Mucosa of gallbladder (tissue), 1 donor: ENCODE results near the gene TMEM14B. TPM values are rescaled to one million over a fixed set of nuclear protein-coding genes. Genes with fewer than 3 reads are reported as not detected.
A peak's percentile ranks its signal among the peaks of the same experiment; 100 is the strongest.
"Not testable (repeated sequence)": the region's sequence is repeated elsewhere in the genome, so short reads cannot be mapped to it uniquely, and the experiment has no call there.

Experiments
- DNase-seq: peaks from one replicate; pipeline ENCODE4 v3.0.0-alpha.2; 2020; ENCODE audit warnings: low spot score
- total RNA-seq: library from RNA; stranded (reverse); gene quantifications from one replicate; pipeline ENCODE4 v1.2.1, GENCODE V29; 2021
- donor health status: DM: no; HTN: no; CAD: no.

Gene TMEM14B
- total RNA-seq, result 72.5 TPM

DNA sequence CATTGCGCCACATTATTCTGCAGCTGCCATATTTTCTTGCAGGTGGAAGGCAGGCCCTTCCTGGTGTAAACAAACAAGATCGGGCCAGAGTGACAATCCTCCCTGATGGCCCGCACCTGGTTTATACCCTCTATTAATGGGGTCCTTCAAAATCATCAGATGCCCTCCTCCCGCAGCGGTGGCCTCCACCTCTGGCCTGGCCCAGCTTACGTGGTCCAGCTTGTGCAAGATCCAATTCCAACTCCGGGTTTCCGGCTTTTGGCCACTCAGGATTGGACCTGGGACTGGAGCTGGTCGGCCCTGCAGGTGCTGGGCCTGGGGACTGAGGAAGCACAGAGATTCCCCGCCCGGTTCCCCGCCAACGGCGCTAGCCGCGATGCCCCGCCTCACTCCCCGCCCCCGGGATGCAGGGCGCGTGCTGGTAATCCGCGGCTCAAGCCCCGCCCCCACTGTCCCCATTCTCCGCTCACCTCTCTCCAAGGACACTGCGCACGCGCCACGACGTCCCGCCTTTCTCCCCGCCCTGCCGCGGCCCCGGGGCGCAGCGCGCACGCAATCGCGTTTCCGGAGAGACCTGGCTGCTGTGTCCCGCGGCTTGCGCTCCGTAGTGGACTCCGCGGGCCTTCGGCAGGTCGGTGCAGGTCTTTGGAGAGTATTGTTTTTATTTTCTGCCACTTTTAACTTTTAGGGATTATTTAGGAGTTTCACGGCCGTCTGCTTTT lies at the start of gene TMEM14B:
Gene TMEM14B, plus strand, starts transcription at position 555 of the 722 bp plus-strand sequence. CDS start 1,441 bp downstream, outside the sequence.
- peak; percentile 100 for DNase-seq

DNA sequence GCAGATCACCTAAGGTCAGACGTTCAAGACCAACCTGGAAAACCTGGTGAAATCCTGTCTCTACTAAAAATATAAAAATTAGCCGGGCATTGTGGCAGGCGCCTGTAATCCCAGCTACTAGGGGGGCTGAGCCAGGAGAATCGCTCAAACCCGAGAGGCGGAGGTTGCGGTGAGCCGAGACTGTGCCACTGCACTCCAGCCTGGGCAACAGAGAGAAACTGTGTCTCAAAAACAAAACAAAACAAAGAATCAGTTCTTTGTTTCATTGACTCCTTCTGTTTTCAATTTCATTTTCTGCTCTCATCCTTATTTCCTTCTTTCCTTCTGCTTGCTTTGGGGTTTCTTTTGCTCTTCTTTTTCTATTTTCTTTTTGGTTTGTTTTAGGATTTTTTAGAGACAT lies 33.6 kb upstream of the TMEM14B start:
- no peak for DNase-seq

DNA sequence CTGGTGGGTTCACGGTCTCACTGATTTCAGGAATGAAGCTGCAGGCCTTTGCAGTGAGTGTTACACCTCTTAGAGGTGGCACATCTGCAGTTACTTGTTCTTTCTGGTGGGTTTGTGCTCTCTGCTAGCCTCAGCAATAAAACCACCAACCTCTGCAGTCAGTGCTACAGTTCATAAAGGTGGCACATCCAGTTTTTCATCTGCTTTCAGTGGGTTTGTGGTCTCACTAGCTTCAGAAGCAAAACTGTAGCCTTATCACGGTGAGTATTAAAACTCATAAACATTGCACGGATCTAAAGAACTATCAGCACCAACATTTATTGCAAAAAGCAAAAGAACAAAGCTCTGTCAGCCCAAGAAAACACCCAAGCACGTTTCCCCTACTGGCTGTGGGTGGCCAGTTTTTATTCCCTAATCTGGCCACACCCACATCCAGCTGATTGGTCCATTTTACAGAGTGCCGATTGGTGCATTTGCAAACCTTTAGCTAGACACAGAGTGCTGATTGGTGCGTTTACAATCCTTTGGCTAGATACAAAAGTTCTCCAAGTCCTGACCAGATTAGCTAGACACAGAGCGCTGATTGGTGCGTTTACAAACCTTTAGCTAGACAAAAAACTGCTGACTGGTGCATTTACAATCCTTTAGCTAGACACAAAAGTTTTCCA lies 28.2 kb upstream of the TMEM14B start:
- DNase-seq, result no peak

DNA sequence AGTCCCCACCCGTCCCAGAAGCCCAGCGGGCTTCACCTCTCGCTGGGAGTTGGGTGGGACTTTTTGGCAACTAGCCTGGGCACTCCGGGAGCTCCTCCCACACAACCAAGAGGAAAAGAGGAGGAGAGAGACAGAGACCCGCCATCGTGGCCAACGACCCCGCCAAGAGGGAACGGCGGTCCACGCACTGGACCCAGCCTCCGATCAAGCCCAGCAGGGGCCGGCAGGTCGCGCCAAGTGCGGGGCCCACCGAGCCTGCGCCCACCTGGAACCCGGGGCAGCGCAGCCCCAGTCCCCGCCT lies 27.7 kb upstream of the TMEM14B start:
- DNase-seq, result no peak

DNA sequence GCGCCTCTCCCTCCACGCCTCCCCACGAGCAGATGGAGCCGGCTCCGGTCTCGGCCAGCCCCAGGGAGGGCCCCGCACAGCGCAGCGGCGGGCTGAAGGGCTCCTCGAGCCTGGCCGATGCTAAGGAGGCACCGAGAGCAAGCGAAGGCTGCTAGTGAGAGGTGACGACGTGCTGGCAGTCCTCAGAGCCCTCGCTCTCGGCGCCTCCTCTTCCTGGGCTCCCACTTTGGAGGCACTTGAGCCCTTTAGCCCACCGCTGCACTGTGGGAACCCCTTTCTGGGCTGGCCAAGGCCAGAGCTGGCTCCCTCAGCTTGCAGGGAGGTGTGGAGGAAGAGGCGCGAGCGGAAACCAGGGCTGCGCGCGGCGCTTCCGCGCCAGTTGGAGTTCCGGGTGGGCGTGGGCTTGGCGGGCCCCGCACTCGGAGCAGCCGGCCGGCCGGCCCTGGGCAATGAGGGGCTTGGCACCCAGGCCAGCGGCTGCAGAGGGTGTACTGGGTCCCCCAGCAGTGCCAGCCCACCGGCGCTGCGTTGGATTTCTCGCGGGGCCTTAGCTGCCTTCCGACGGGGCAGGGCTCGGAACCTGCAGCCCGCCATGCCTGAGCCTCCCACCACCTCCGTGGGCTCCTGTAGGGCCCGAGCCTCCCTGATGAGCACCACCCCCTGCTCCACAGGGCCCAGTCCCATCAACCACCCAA lies 27.2 kb upstream of the TMEM14B start:
- DNase-seq, result peak; percentile 37

DNA sequence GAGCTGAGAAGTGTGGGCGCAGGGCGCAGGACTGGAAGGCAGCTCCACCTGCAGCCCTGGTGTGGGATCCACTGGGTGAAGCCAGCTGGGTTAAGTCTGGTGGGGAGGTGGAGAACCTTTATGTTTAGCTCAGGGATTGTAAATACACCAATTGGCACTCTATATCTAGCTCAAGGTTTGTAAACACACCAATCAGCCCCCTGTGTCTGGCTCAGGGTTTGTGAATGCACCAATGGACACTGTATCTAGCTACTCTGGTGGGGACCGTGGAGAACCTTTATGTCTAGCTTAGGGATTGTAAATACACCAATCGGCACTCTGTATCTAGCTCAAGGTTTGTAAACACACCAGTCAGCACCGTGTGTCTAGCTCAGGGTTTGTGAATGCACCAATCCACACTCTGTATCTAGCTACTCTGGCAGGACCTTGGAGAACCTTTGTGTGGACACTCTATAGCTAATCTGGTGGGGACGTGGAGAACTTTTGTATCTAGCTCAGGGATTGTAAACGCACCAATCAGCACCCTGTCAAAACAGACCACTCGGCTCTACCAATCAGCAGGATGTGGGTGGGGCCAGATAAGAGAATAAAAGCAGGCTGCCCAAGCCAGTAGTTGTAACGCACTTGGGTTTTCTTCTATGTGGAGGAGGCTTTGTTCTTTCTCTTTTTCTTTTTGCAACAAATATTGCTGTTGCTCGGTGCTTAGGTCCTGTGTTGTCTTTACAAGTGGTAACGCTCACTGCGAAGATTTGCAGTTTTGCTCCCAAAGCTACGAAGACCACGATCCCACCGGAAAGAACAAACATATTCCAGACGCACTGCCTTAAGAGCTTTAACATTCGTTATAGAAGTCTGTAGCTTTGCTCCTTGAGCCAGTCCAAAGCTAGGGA lies 26.4 kb upstream of the TMEM14B start:
- DNase-seq, result not testable (repeated sequence)

DNA sequence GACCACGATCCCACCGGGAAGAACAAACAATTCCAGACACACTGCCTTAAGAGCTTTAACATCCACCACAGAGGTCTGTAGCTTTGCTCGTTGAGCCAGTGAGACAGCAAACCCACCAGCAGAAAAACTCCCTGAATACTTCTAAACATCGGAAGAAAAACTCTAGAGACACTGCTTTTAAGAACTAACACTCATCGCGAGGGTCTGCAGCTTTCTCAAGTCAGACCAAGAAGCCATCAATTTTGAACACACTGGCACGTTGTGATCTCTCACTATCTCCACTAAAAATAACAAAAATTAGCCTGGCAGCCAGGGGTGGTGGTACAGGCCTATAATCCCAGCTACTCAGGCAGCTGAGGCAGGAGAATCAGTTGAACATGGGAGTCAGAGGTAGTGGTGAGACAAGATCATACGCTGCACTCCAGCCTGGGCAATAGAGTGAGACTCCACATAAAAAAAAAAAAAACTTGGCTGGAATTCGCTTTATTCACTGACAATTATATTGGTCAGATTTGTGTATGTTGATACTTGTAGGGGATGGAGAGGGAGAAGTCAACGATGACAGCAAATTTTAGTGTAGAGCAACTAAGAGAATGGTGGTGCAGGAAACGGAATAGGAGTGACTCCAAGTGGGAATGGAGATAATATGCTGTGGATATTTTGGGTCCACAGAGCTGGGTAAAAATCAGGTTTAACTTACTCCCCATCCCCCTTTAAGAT lies 25.6 kb upstream of the TMEM14B start:
- DNase-seq, result no peak

DNA sequence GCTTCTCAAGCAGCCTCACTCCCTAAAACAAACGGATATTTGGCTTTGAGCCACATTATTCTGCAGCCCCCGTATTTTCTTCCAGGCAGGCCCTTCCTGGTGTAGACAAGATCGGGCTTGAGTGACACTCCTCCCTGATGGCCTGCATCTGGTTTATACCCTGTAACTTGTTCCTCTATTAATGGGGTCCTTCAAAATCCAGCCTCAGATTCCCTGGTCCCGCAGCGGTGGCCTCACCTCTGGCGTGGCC lies 25.1 kb upstream of the TMEM14B start:
- DNase-seq, result no peak

DNA sequence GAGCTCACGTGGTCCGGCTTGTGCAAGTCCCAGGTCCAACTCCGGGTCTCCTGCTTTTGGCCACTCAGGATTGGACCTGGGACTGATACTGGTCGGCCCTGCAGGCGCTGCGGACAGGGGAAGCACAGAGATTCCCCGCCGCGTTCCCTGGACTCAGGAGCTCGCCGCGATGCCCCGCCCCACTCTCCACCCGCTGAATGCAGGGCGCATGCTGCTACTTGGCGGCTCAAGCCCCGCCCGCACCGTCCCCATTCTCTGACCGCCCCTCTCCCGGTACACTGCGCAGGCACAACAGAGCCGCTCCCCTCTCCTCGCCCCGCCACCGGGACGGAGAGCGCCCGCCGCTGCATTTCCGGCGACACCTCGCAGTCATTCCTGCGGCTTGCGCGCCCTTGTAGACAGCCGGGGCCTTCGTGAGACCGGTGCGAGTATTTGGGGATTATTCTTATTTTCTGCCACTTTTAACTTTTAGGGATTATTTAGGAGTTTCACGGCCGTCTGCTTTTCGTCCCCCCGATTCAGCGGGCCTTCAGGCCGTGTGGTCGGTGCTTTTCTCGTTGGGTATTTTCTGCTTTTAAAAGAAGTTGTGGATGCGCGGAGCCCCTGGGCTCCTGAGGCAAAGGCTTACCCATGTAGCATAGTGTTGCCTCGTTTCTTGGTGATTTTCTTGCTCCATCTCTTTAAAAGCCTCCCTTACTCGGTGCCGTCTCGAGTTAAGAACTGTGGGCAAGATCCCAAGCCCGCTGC lies 24.6 kb upstream of the TMEM14B start, which contains the start of gene TMEM14C:
Gene TMEM14C, plus strand, starts transcription at position 251 of the 747 bp plus-strand sequence. CDS start 1,544 bp downstream, outside the sequence.
- DNase-seq, result peak; percentile 99

DNA sequence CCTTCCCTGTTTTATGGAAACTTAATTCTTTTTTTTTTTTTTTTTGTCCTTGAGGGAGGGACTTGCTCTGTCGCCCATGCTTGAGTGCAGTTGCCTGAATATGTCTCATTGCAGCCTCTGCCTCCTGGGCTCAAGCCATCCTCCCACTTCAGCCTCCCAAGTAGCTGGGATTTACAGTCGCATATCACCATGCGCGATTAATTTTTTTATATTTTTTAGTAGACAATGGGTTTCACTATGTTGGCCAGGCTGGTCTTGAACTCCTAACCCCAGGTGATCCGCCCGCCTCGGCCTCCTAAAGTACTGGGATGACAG lies 24.1 kb upstream of the TMEM14B start:
- DNase-seq, result no peak

DNA sequence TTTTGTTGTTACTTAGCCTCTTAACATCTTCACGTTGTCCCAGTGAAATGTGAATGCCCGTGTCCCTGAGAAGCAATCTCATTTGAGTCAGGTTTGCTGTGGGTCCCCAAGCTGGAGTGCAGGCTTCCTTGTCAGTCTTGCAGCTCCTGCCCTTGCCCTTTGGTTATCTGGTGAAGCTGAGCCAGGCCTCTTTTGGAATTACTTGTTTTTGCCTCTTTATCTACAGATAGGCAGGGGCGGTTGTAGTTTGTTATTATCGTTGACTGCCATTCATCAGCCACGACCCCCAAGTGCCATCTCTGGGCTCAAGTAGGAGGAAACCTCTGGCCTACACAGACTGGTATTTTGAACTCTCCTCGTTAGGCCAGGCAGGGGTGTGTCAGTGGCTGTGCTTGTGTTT lies 22.6 kb upstream of the TMEM14B start:
- no peak for DNase-seq

DNA sequence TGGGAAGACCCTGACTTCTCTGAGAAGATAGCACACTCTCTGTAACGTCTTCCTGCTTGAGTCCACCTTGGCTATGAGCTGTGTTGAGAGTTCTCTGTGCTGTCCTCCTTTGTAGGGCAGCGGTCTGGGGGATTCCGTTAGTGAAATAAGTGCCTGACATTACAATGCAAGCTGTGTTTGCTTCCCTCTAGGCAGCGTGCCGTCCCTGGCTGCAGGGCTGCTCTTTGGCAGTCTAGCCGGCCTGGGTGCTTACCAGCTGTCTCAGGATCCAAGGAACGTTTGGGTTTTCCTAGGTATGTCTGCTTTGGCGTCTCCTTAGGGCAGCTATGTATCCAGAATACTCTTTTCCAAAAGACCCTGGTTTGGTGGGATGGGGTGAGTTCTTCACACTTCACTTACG lies 21.9 kb upstream of the TMEM14B start:
- no peak for DNase-seq

DNA sequence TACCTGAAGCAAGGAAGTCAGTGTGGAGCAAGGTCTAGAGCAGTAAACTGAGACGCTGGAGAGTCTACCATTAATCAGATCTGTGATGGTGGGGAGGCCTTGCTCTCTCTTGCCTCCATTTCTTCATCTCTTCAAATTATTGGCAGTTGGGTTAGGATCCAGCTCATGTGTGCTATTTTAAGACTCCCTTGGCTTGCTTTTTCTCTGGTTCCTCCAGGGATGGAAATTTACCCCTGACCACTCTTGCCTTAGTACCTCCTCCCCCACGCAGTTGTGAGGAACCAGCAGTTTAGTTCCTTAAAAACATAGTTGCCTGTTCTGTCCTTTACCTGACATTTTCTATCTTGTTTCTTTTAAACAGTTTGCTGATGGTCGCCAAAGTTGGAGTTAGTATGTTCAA lies 17.4 kb upstream of the TMEM14B start:
- DNase-seq, result no peak

DNA sequence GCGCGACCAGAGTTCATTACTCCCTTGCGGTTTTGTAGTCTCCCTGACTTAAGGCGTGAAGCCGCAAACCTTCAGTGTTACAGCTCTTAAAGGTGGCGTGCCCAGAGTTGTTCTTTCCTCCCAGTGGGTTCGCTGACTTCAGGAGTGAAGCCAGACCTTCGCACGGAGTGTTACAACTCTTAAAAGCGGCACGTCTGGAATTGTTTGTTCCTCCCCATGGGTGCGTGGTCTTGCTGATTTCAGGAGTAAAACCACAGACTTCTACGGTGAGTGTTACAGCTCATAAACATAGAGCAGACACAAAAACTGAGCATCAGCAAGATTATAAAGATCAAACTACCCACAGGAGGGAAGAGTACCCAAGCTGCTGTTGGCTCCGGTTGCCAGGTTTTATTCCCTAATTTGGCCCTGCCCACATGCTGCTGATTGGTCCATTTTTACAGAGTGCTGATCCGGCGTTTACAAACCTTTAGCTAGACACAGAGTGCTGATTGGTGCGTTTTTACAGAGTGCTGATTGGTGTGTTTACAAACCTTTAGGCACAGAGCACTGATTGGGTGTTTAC lies 14.4 kb upstream of the TMEM14B start:
- DNase-seq, result no peak

DNA sequence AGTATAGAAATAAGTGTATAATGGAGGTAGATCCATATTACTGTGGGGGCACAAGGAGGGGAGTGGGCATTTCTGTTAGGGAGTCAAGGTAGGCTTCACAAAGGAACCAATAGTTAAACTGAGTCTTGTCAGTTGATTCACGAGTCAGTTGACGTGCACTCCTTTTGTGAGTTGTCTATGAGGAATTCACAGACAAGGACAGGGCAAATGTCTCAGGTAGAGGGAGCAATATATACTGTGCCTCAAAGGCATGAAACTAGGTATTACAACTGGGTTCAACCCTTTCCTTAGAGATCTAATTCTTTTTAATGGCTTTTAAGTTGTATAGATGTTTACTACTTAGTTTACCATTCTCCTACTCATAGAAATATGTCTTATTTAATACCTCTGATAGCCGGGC lies 13.7 kb upstream of the TMEM14B start:
- no peak for DNase-seq

DNA sequence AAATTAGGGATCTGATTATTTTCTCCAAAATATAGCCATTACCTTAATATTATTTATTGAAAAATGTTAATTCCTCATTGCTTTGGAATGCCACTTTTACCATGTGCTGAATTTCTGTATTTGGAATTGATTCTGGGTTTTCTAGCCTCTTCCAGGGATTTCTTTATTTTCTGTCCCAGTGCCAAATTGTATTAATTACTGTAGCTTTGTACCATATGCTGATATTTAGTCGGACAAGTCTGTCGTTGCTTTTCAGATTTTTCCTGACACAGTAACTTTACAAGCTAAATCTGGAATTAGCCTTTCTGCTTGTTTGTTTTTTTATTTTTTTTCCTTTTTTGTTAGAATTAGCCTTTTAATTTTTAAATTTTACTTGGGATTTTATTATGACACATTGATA lies 10.9 kb upstream of the TMEM14B start:
- DNase-seq, result no peak

DNA sequence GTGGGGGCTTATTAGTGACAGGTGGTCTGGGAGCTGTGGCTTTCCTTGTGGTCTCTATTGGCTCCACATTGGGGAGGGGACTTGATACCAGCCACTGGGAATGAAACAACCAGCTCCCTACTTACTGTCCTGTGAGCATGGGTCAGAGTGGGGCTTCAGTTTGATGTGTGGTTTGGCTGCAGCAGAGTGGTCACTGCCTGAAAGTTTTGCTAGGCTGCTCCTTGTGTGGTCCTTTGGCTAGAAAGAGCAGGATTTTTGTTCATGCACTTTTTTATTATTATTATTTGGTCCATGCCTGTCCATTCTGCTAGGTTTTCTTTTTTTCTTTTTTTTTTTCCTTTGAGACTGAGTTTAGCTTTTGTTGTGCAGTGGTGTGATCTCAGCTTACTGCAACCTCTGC lies 7.5 kb upstream of the TMEM14B start:
- DNase-seq, result no peak

DNA sequence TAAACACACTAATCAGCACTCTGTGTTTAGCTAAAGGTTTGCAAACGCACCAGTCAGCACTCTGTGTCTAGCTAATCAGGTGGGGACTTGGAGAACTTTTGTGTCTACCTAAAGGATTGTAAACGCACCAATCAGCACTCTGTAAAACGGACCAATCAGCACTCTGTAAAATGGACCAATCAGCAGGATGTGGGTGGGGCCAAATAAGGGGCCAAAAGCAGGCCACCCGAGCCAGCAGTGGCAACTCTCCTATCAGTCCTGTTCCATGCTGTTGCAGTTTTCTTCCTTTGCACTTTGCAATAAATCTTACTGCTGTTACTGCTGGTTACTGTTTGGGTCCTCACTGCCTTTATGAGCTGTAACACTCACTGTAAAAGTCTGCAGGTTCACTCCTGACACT lies 6.0 kb upstream of the TMEM14B start:
- not testable (repeated sequence) for DNase-seq

DNA sequence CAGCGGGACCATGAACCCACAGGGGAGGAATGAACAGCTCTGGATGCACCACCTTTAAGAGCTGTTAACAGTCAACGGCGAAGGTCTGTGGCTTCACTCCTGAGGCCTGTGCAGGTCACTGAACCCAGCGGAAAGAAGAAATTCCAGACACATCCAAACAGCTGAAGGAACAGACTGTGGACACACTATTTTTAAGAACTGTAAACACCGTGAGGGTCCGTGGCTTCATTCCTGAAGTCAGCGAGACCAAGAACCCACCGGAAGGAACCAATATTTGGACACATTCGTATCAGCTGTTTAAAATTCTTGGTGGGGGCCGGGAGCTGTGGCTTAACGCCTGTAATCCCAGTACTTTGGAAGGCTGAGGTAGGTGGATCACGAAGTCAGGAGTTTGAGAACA lies 5.4 kb upstream of the TMEM14B start:
- DNase-seq, result no peak

DNA sequence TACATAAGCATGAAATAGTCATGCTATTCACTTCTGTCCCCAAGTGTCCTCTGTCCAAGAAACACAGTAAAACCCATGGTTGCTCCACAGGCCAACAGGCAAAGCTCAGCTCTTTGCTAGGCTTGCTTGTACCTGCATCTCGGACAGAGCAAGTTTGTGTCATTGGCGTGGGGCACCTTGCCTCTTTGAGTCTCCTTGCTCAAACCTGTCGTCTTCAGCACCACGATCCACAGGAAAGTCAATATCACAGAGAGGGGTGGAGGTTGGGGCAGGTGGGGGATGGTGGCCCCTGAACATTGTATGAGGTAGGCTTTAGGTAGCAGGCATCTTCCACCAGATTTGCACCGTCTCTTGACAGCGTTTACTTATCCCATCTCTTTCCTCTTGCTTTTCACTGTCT lies 4.1 kb upstream of the TMEM14B start:
- DNase-seq, result no peak

DNA sequence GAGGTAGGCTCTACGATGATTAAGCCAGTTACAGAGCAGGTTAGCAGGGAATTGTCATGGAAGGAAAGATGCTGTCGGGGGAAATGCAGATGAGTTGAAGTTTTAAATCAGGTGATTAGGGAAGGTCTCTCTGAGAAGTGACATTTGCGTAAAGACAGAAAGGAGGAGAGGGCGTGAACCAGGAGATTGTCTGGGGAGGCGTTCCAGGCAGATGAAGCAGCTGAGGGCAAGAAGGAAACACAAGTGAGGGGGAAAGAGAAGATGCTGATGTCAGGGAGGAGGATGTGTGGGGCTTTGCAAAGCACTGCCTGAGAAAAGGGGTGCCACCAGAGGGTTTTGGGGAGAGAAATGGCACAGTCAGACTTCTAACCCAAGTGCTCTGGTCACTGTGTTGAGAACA lies 2.5 kb upstream of the TMEM14B start:
- DNase-seq, result no peak
